Stimulated activated CD4-positive, alpha-beta T cell treated with anti-CD3 and anti-CD28 coated beads, Interleukin-12 subunit alpha, Interleukin-12 subunit beta, amount 100 ng/mL, for 48 hours (primary cell): ENCODE results near the gene C8A.

Experiments
- DNase-seq, 3 donors: peaks; one replicate each; pipeline ENCODE4 v3.0.0-alpha.2; 2020; ENCODE audit warnings: low read depth in 2 of 3, low spot score in 1 of 3

The C8A gene

DNA sequence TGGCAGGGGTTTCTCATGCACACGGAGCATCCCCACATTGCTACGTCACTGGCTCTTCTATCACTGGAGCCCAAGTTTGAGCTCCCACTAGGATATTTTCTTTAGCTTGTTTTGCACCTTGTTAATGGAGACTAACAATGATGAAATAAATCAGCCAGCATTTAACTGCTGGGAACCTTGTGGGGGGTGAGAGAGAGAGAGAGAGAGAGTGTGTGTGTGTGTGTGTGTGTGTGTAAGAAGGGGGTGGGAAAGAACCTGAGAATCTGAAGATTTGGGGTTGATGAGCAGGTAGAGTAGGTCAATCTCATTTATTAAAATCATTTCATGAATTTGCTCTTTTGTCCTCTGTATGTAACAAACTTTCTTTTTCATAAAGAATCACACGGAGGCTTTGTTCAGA is 110.6 kb downstream of the C8A start:
- no peak for DNase-seq

GRCh38 chr1:56965916-56966697 is 111.5 kb downstream of the C8A start, which contains the start of gene C8B:
C8B (minus strand) TSS chr1:56966015; CDS start chr1:56965948, 67 bp downstream.
- no peak for DNase-seq

- DNase-seq: no peak
Observed at GRCh38 chr1:56966698-56966999, 112.1 kb downstream of the C8A start.

- DNase-seq: no peak
Observed at GRCh38 chr1:56967355-56967754, 112.8 kb downstream of the C8A start.
